GDM1 (cell line): ENCODE measurements around the gene RASSF8.

ENCODE experiments used
- DNase-seq: peaks from one replicate; lab custom pipeline; 2025; lab: John Stamatoyannopoulos, UW

The RASSF8 gene

GRCh38 chr12:26062006-26062405 lies 103.5 kb downstream of the RASSF8 start:
- no peak for DNase-seq

- no peak for DNase-seq
Observed at GRCh38 chr12:26062566-26062965, 104.1 kb downstream of the RASSF8 start.

- DNase-seq: no peak
Observed at GRCh38 chr12:26065451-26065850, 107.0 kb downstream of the RASSF8 start.

- DNase-seq: no peak
Observed at GRCh38 chr12:26068503-26068902, 110.0 kb downstream of the RASSF8 start.

DNA sequence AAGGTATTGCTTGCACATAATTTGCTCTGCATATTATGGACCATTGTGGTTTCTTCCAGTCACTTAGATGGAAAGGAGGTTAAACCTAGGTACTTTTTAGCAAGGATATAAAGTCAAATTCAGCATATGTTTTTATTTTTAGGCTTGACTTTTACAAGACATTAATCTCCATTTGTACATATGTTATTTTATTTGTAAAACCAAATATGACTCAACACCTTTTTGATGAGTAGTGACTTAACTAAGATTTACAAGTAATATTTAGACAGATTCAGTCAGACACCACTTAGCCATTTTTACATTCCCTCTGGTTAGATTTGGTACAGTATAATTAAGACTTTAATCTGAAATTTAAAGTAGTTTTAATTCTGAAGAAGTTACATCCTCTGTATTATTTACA lies 111.3 kb downstream of the RASSF8 start:
- DNase-seq: no peak

- DNase-seq: no peak
Observed at GRCh38 chr12:26077915-26078702, 119.6 kb downstream of the RASSF8 start.

GRCh38 chr12:26080911-26081310 lies 122.4 kb downstream of the RASSF8 start:
- no peak for DNase-seq

GRCh38 chr12:26086936-26087335 lies 128.5 kb downstream of the RASSF8 start:
- no peak for DNase-seq

GRCh38 chr12:26088998-26089397 lies 130.5 kb downstream of the RASSF8 start:
- no peak for DNase-seq

GRCh38 chr12:26090836-26091510 lies 132.5 kb downstream of the RASSF8 start:
- no peak for DNase-seq

DNA sequence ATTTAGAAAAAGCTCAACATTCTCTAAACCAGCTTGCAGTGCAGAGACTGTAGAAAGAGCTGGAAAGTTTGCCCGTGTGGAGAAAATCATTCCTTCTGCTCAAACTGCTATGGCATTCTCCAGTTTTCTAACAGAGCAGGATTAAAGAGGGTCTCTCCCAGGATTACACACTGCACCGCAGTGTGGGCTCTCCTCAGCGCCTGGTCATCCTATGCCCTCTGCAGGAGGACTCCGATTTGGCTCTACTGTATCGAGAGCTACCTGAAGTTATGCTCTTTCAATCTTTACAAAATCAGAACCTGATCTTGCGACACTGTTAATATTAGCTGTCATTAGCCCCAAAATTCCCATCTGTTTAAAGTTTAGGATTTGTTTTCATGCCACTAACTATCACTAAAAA lies 133.3 kb downstream of the RASSF8 start:
- no peak for DNase-seq

- DNase-seq: no peak
Observed at GRCh38 chr12:26092346-26093105, 134.0 kb downstream of the RASSF8 start.

DNA sequence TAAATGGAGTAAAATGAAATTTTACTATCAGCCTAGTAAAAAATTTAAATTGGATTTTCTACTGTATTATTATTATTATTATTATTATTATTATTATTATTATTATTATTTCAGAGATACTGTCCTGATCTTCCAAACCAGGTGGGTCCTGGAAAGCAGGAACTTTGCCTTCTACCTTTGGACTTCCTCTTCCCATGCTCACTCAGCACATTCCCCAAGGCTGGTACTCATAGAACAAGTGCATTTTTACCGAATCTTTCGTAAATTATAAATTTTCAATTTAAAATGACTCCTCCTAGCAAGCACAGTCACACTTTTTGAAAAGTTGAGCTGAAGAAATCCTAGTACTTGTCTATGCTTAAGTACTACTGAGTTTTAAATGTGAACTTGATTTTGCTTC lies 136.7 kb downstream of the RASSF8 start:
- DNase-seq: no peak

- no peak for DNase-seq
Observed at GRCh38 chr12:26096036-26096435, 137.6 kb downstream of the RASSF8 start.

- peak; percentile 29 for DNase-seq
Observed at GRCh38 chr12:26097046-26097878, 138.8 kb downstream of the RASSF8 start.

DNA sequence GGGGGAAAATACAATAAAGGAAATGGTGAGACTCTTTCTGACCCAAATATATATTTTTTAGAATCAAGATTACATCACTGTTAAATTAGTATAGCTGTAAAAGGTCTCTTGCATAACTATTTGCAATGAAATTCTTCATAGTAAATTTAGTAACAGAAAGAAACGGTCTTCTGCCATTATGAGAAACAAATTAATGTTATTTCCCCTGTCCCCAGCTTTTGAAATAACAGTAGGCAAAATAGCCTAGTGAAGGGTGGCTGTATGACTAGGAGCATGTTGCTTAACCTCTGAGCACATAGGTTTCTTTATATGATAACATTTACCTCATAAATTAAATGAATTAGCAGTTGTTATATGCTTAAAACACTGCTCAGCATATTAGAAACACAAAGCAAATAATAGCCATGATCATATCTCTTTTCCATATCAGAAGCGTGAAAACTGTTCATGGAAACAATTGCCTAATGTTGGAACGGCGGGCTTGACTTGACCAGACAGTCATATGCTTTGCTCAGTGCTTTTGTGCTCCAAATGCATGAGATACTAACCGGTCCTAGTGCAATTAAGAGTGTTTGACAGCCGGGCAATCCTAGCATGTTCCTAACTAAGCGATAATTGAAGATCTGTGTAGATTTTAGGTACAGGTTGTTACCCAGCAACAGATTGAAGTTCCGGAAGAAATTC lies 142.3 kb downstream of the RASSF8 start:
- no peak for DNase-seq

GRCh38 chr12:26101350-26101734 lies 142.9 kb downstream of the RASSF8 start:
- no peak for DNase-seq

DNA sequence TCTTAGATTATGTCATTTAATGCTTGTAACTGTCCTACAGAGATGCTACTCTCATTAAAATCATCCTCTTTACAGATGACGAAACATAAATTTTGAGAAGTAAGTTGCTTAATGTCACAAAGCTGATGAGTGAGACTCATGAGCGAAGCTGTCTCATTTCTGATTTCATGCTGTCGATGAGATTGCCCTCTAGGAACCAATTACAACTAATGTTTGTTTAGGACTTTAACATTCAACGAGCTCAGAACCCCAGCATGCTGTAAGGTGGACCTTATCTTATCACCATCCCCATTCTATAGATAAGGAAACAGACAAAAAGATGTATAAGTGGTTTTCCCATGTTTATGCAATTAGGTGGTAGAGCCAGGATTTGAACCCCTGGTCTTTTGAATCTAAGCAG lies 143.3 kb downstream of the RASSF8 start:
- DNase-seq: no peak

DNA sequence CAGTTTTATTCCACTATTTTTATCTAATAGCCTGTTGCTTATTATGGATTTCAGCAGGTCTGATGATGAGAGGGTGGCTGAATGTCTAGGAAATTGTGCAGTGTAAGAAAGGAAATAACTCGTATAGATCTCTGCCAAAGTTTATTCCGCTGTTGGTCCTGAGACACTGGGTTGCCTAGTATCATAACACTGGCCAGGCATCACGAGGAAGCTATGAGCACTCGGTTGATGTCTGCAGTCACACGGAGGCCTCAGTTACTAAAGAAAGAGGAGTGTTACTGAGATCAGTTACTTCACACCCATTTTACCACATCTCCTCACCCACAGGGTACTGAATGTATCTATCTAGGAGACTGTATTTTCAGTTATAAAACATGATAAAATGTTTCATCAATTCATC lies 144.5 kb downstream of the RASSF8 start:
- no peak for DNase-seq

- DNase-seq: no peak
Observed at GRCh38 chr12:26106347-26106746, 147.9 kb downstream of the RASSF8 start.

DNA sequence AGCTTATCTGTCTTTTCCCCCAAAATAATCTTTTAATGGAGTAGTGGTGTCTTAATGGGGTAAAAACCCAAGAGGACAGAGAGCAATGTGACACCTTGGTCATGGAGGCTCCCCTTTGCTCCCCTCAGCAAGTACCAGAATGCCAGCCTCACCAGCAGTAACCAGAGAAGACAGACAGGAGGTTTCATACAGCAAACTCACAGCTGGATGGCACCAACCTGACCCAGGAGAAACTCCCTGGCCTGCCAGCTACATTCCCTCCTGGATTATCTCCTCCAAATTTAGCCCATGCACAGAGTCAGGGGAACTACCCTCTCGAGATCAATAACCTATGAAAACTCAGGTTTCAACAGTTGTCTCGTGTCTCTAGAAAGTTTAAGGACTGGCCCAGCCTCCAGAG lies 150.4 kb downstream of the RASSF8 start:
- DNase-seq: no peak
